Spleen (tissue), 7 donors: Measurements from ENCODE around the gene TDRD6.

Experiments used
- CTCF ChIP-seq, 11 experiments: fragments of 200-600 bp in 7 of 11; fragments of 450-650 bp in 4 of 11; sonication (generic) in 4 of 11; IDR thresholded peaks in 8 of 11; conservative IDR thresholded peaks in 3 of 11; 1 replicate in 7 of 11; 2 replicates in 4 of 11; pipeline versions ENCODE4 v1.4.0 to v1.8.0; 2016 to 2021; ENCODE audit warnings: antibody characterized with exemption in 11 of 11, inconsistent platforms in 4 of 11, mild to moderate bottlenecking in 1 of 11
- POLR2A ChIP-seq, 3 donors: fragments of 450-650 bp; IDR thresholded peaks; one replicate each; pipeline ENCODE4 v1.5.1; 2017; ENCODE audit warnings: antibody characterized with exemption in 3 of 3, mild to moderate bottlenecking in 1 of 3
- donor health status: DM: no; HTN: no; CAD: no; lungs with moderate emphysema.
- donor health status: DM: no; HTN: no; CAD: no.
- donor health status: DM: no; HTN: no; CAD: no.

- TF ChIP-seq CTCF (IDR thresholded peaks at IDR 0.05 in 8 of 11, conservative IDR thresholded peaks at IDR 0.05 in 3 of 11) (no peak), POLR2A (IDR thresholded peaks at IDR 0.05) (no peak)
These were observed 34.1 kb upstream of the TDRD6 start for GRCh38 chr6:46653439-46654195.
